Kidney (tissue), 14 donors: Measurements from ENCODE around the gene RPL21. TPM values are rescaled to one million over a fixed set of nuclear protein-coding genes. Genes with fewer than 3 reads are reported as not detected.

Experiments
- DNase-seq, 5 donors: peaks; one replicate each; pipeline ENCODE4 v3.0.0-alpha.2; 2013 to 2020
- FAIRE-seq: peaks from 2 replicates; lab custom pipeline; 2012; peaks lifted over from hg19 to GRCh38; lab: Jason Lieb, UNC
- H3K27ac ChIP-seq, 2 donors: one replicate each; pipeline ENCODE4 v1.7.0; 2013; ENCODE audit warnings: low read depth in 2 of 2, low read length in 2 of 2, inconsistent platforms in 1 of 2
- H3K27me3 ChIP-seq: one replicate; pipeline ENCODE4 v1.7.1; 2013; ENCODE audit warnings: low read length, inconsistent platforms; ENCODE audit not compliant: control insufficient read depth, insufficient read depth
- H3K36me3 ChIP-seq, 3 donors: one replicate each; pipeline versions ENCODE4 v1.7.0 to v1.7.1; 2013; ENCODE audit warnings: low read length in 3 of 3, control low read depth in 1 of 3, inconsistent platforms in 1 of 3; ENCODE audit not compliant: insufficient read depth in 3 of 3, control insufficient read depth in 2 of 3
- H3K4me1 ChIP-seq, 3 donors: one replicate each; pipeline versions ENCODE4 v1.7.0 to v1.7.1; 2013; ENCODE audit warnings: low read length in 3 of 3, inconsistent platforms in 1 of 3, low read depth in 1 of 3; ENCODE audit not compliant: control insufficient read depth in 2 of 3, insufficient read depth in 2 of 3
- H3K4me3 ChIP-seq, 3 donors: one replicate each; pipeline versions ENCODE4 v1.7.0 to v1.8.1; 2013; ENCODE audit warnings: low read length in 3 of 3, control low read depth in 1 of 3, inconsistent platforms in 1 of 3
- H3K9ac ChIP-seq, 3 donors: one replicate each; pipeline versions ENCODE4 v1.7.0 to v1.7.1; 2013; ENCODE audit warnings: low read length in 3 of 3, control low read depth in 1 of 3, inconsistent platforms in 1 of 3
- H3K9me3 ChIP-seq, 3 donors: one replicate each; pipeline versions ENCODE4 v1.7.0 to v1.7.1; 2013; ENCODE audit warnings: low read length in 3 of 3, control low read depth in 1 of 3, inconsistent platforms in 1 of 3; ENCODE audit not compliant: control insufficient read depth in 2 of 3, insufficient read depth in 1 of 3
- intact Hi-C: fragments of 100-400 bp; cut with DNase I; formaldehyde crosslinking; loops from one replicate; pipeline ENCODE4 v1.11.1; 2022
- polyA plus RNA-seq: library from polyadenylated mRNA; stranded (reverse); fragments of 350-450 nt; fragmentation: Illumina TruSeq; extraction: RNeasy Lipid Tissue Mini Kit (QIAGEN cat#74804); gene quantifications from one replicate; pipeline ENCODE4 v1.2.3, GENCODE V29; 2014; ENCODE audit warnings: low read depth, low replicate concordance; ENCODE audit not compliant: insufficient read depth
- total RNA-seq: library from RNA; stranded (reverse); fragmentation: NEBNext Ultra II Directional; extraction: Animal tissue kit (Norgen Biotek cat#: 25700); gene quantifications from one replicate; pipeline ENCODE4 v1.2.1, GENCODE V29; 2021
- TF ChIP-seq, protein P1 (sequence below): IDR thresholded peaks from 3 replicates; pipeline ENCODE4 v1.5.1; 2012; ENCODE audit warnings: mild to moderate bottlenecking, moderate library complexity, borderline replicate concordance; ENCODE audit not compliant: insufficient read depth; ENCODE audit errors: extremely low read depth
- donor health status: control.
- donor health status: control.
- donor health status: control.
- donor health status: control.
- donor health status: control.
- donor health status: DM: yes; HTN: yes; CAD: no.
- donor health status: Normal renal cell carcinoma (clear cell type).

The RPL21 gene
- total and polyA plus RNA-seq, 2 donors from 2014 or later, result 864 to 2,520 TPM

DNA sequence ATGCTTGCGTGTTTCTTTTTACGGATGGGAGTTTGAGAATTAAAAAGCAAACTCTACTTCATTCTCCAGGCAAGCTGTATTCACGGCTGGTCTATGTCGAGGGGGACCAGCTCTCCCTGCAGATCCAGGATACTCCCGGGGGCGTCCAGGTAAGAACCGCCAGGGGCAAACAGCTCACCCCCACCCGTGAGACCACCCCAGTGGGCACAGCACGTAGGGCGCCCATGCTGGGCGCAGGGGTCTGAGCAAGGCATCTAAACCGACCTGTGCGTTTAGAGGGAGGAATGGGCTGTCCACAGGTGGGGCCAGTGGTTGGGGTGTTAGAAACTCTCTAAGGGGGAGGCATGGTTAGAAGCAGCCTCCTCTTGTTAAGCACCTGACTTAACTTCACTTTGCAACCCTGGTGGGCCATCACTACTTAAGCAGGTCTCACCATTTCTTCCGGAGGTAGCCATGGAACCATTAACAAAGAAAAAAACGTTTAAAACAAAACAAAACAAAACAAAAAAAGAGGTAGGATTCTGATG lies 20.3 kb downstream of the RPL21 start:
- Histone ChIP-seq H3K36me3 (peaks cover 0 to 5% (median 0%) of the 10 kb centered on the region in 3 donors), H3K4me1 (peaks cover 10 to 20% (median 11%) of the 10 kb centered on the region in 3 donors), H3K9ac (peak overlapping the region; percentile 69 to 99 (median 86)), H3K4me3 (peak overlapping the region; percentile 78 to 98 (median 85)), H3K27ac (peak overlapping the region; percentile 95), H3K9me3 (no peaks in the 10 kb centered on the region), H3K27me3 (no peaks in the 10 kb centered on the region)
- FAIRE-seq, result no peak
- intact Hi-C loops, result loop anchor here (10.0 kb wide), 1 partner anchor 287 kb away; no protein-coding TSS in a partner anchor
- TF ChIP-seq, protein P1, sequence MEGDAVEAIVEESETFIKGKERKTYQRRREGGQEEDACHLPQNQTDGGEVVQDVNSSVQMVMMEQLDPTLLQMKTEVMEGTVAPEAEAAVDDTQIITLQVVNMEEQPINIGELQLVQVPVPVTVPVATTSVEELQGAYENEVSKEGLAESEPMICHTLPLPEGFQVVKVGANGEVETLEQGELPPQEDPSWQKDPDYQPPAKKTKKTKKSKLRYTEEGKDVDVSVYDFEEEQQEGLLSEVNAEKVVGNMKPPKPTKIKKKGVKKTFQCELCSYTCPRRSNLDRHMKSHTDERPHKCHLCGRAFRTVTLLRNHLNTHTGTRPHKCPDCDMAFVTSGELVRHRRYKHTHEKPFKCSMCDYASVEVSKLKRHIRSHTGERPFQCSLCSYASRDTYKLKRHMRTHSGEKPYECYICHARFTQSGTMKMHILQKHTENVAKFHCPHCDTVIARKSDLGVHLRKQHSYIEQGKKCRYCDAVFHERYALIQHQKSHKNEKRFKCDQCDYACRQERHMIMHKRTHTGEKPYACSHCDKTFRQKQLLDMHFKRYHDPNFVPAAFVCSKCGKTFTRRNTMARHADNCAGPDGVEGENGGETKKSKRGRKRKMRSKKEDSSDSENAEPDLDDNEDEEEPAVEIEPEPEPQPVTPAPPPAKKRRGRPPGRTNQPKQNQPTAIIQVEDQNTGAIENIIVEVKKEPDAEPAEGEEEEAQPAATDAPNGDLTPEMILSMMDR, result no peak
- peak in 2 of 5 donors; percentile 13 to 60 for DNase-seq

DNA sequence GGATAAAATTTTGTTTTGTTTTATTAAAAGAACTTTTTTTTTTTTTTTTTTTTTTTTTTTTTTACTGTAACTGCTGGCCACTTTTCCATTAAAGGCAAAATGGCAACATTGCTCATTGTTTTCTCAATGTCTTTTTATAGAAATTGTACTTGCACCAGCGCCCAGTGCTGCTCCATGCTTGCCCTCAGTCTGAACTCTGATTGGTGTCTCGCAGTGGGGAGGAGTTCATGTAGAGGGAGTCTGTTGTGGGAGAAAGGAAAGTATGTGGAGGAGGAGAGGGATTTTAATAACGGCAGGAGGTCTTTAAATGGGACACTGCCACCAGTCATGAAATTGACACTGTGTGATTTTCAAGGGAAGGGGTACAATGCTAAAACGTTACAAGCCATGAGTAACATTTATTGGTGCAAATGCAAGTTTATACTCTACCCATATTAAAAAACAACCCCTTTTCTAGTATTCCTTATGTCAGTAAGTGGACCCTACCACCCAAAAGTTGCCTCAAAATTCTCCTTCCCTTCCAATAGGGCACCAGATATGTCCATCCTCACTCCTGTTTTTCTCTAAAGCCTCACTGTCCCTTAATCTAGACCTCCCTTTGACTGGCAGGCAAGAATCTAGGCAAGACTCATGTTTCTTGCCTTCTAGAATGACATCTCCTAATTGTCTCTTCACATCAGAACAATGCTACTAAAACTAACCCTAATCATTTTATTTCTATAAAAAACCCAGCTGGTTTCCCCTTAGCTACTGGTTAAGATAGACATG lies 22.5 kb downstream of the RPL21 start:
- no peak for FAIRE-seq
- no peak overlapping the region for H3K9ac ChIP-seq
- TF ChIP-seq, protein P1, result no peak
- H3K27me3 ChIP-seq, result no peaks in the 10 kb centered on the region
- DNase-seq, result peak in 4 of 5 donors; percentile 69 to 85 (median 76)
- peaks cover 10 to 20% (median 11%) of the 10 kb centered on the region in 3 donors for H3K4me1 ChIP-seq
- no peaks in the 10 kb centered on the region for H3K9me3 ChIP-seq
- H3K36me3 ChIP-seq, result peaks cover 0 to 5% (median 0%) of the 10 kb centered on the region in 3 donors
- no peak overlapping the region for H3K4me3 ChIP-seq
- intact Hi-C loops, result loop anchor here (10.0 kb wide), 1 partner anchor 289 kb away; no protein-coding TSS in a partner anchor
- H3K27ac ChIP-seq, result peak overlapping the region in 1 of 2 donors; percentile 26

DNA sequence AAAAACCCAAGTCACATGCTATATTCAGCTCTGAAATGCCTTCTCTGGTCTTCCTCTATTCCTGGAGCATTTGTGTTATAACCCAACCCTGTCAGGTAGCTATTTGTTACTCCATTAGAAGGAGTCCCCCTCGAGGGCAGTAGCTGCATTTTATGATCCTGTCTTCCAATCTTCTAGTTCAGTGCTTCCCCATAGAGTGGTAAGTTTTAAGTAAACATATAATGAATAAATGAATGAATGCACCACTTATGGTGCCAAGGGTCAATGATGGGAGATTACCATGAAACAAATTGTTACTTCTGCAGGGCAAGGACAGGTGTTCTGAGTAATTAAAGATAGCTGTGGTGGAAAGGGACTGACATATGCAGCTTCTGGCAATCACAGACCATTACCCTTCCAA lies 23.3 kb downstream of the RPL21 start:
- FAIRE-seq (no peak), DNase-seq (no peak)
- H3K27me3 ChIP-seq, result no peaks in the 10 kb centered on the region
- no peak overlapping the region for H3K9ac ChIP-seq
- H3K36me3 ChIP-seq, result peaks cover 0 to 5% (median 0%) of the 10 kb centered on the region in 3 donors
- no peak overlapping the region for H3K4me3 ChIP-seq
- TF ChIP-seq, protein P1, result no peak
- H3K27ac ChIP-seq, result no peak overlapping the region
- H3K4me1 ChIP-seq, result peaks cover 10 to 20% (median 11%) of the 10 kb centered on the region in 3 donors
- intact Hi-C loops, result loop anchor here (10.0 kb wide), 1 partner anchor 290 kb away; no protein-coding TSS in a partner anchor
- no peaks in the 10 kb centered on the region for H3K9me3 ChIP-seq
